Transverse colon (tissue), 4 donors: ENCODE data around the gene JAKMIP2. TPM values are rescaled to one million over a fixed set of nuclear protein-coding genes. Genes with fewer than 3 reads are reported as not detected.
"Not testable (repeated sequence)": the region's sequence is repeated elsewhere in the genome, so short reads cannot be mapped to it uniquely, and the experiment has no call there.

Source experiments
- DNase-seq: peaks from one replicate; pipeline ENCODE4 v3.0.0-alpha.2; 2019
- H3K27ac ChIP-seq, 4 donors: fragments of 200-600 bp; sonication (generic); 2 replicates each; pipeline ENCODE4 v1.5.1; 2016 to 2018; ENCODE audit warnings: inconsistent platforms in 4 of 4
- H3K27me3 ChIP-seq: fragments of 200-600 bp; sonication (generic); 2 replicates; pipeline ENCODE4 v1.5.1; 2017; ENCODE audit warnings: inconsistent platforms
- H3K36me3 ChIP-seq, 4 donors: fragments of 200-600 bp; sonication (generic); 2 replicates each; pipeline ENCODE4 v1.5.1; 2017 to 2019; ENCODE audit warnings: inconsistent platforms in 4 of 4
- H3K4me1 ChIP-seq, 4 donors: fragments of 200-600 bp; sonication (generic); 2 replicates each; pipeline ENCODE4 v1.5.1; 2017 to 2020; ENCODE audit warnings: inconsistent platforms in 4 of 4
- H3K4me3 ChIP-seq, 4 donors: fragments of 200-600 bp; sonication (generic); 1 replicate in 1 of 4; 2 replicates in 3 of 4; pipeline versions ENCODE4 v1.5.1 to v1.6.1; 2017 to 2019; ENCODE audit warnings: inconsistent platforms in 4 of 4
- H3K9me3 ChIP-seq, 2 donors: fragments of 200-600 bp; sonication (generic); 2 replicates each; pipeline ENCODE4 v1.5.1; 2017 to 2019; ENCODE audit warnings: inconsistent platforms in 2 of 2
- CTCF ChIP-seq, 5 experiments: fragments of 200-600 bp in 3 of 5; fragments of 450-650 bp in 2 of 5; sonication (generic) in 3 of 5; IDR thresholded peaks; 1 replicate in 2 of 5; 2 replicates in 3 of 5; pipeline ENCODE4 v1.5.1; 2016 to 2017; ENCODE audit warnings: antibody characterized with exemption in 5 of 5, inconsistent platforms in 3 of 5, mild to moderate bottlenecking in 2 of 5, moderate library complexity in 1 of 5
- EP300 ChIP-seq: sonication (generic); formaldehyde crosslinking; IDR thresholded peaks from one replicate; pipeline ENCODE4 v1.6.1; 2017; ENCODE audit warnings: antibody characterized with exemption, low read depth
- POLR2A ChIP-seq: fragments of 450-650 bp; IDR thresholded peaks from one replicate; pipeline ENCODE4 v1.6.1; 2016; ENCODE audit warnings: antibody characterized with exemption, mild to moderate bottlenecking, moderate library complexity
- POLR2AphosphoS5 ChIP-seq, 3 donors: sonication (generic); formaldehyde crosslinking; IDR thresholded peaks; one replicate each; pipeline ENCODE4 v1.6.1; 2016; ENCODE audit warnings: antibody characterized with exemption in 3 of 3
- WGBS, 2 donors: methylation state at CpG; one replicate each; pipeline ENCODE4 v1.1.5; 2018; ENCODE audit warnings: low coverage in 1 of 2; 5-methylcytosine and 5-hydroxymethylcytosine counted together
- in situ Hi-C, 4 donors: fragments of 200-750 bp; cut with MboI; loops; one replicate each; pipeline versions ENCODE4 v1.15.0 to v1.15.1; 2017; ENCODE audit warnings: low sequenced_read_pairs in 3 of 4, low pct_ligation_motif_present in 1 of 4, low pct_unique_long_range_greater_than_20kb in 1 of 4
- intact Hi-C: fragments of 100-400 bp; cut with DNase I; formaldehyde crosslinking; loops from one replicate; pipeline ENCODE4 v1.15.1; 2023; ENCODE audit warnings: low total_unique reads
- total RNA-seq, 4 donors: library from RNA; depleted of rRNA; stranded (reverse); fragments of >200 nt; gene quantifications; one replicate each; pipeline ENCODE4 v1.1.0, GENCODE V29; 2016

JAKMIP2 gene
- total RNA-seq, 4 donors from 2014 or later, result 0.37 to 0.79 (median 0.40) TPM

GRCh38 chr5:147557876-147558745 is 224.4 kb downstream of the JAKMIP2 start:
- DNase-seq, result no peak
- Histone ChIP-seq H3K27me3 (no peaks in the 10 kb centered on the region), H3K27ac (peak overlapping the region; percentile 4 to 48 (median 35)), H3K36me3 (no peaks in the 10 kb centered on the region), H3K4me3 (no peak overlapping the region), H3K9me3 (no peaks in the 10 kb centered on the region), H3K4me1 (peaks cover 3 to 24% (median 6%) of the 10 kb centered on the region in 4 donors)
- intact Hi-C loops, result loop anchor here (2.0 to 10.0 kb wide), 3 partner anchors 51 to 153 kb away; no protein-coding TSS in a partner anchor
- TF ChIP-seq POLR2AphosphoS5 (IDR thresholded peaks at IDR 0.05), result no peak
- 72 to 77% methylated on average over 8 of the region's 8 CpGs for WGBS, 2 donors
- in situ Hi-C loops, result loop anchor here in 2 of 4 donors (10.0 to 25.0 kb wide), 3 partner anchors 103 to 321 kb away; partner anchors contain the start of gene STK32A (in 1 of the 2)

GRCh38 chr5:147555176-147555575 is 227.4 kb downstream of the JAKMIP2 start:
- Histone ChIP-seq H3K36me3 (no peaks in the 10 kb centered on the region), H3K9me3 (peaks cover 0 to 1% of the 10 kb centered on the region in 2 donors), H3K27me3 (no peaks in the 10 kb centered on the region), H3K4me1 (peaks cover 5 to 32% (median 8%) of the 10 kb centered on the region in 4 donors), H3K27ac (peak overlapping the region; percentile 78 to 89 (median 85)), H3K4me3 (no peak overlapping the region)
- 72 to 84% methylated on average over 3 to 7 of the region's 7 CpGs for WGBS, 2 donors
- TF ChIP-seq POLR2AphosphoS5 (IDR thresholded peaks at IDR 0.05), result no peak
- TF ChIP-seq EP300, result no peak
- no peak for TF ChIP-seq CTCF (IDR thresholded peaks at IDR 0.05)
- TF ChIP-seq POLR2A, result no peak
- intact Hi-C loops (loop anchor here (5.0 to 10.0 kb wide), 2 partner anchors 48 to 150 kb away; no protein-coding TSS in a partner anchor), in situ Hi-C loops (loop anchor here in 2 of 4 donors (10.0 to 25.0 kb wide), 3 partner anchors 100 to 318 kb away; partner anchors contain the start of gene STK32A (in 1 of the 2))
- no peak for DNase-seq

GRCh38 chr5:147554261-147554817 is 228.2 kb downstream of the JAKMIP2 start:
- Histone ChIP-seq H3K9me3 (peaks cover 0 to 4% of the 10 kb centered on the region in 2 donors), H3K36me3 (no peaks in the 10 kb centered on the region), H3K27me3 (no peaks in the 10 kb centered on the region), H3K27ac (peak overlapping the region; percentile 78 to 89 (median 85)), H3K4me3 (peak overlapping the region in 1 of 4 donors; percentile 4), H3K4me1 (peaks cover 5 to 32% (median 8%) of the 10 kb centered on the region in 4 donors)
- DNase-seq, result no peak
- WGBS, 2 donors, result 32 to 33% methylated on average over 7 of the region's 7 CpGs
- intact Hi-C loops (loop anchor here (10.0 kb wide), 1 partner anchor 150 kb away; no protein-coding TSS in a partner anchor), in situ Hi-C loops (loop anchor here in 2 of 4 donors (10.0 to 25.0 kb wide), 3 partner anchors 100 to 317 kb away; partner anchors contain the start of gene STK32A (in 1 of the 2))
- TF ChIP-seq EP300 (peak; percentile 87), POLR2A (no peak), POLR2AphosphoS5 (IDR thresholded peaks at IDR 0.05) (peak; percentile 71 to 87 (median 74))

- DNase-seq, H3K4me3 ChIP-seq, H3K9me3 ChIP-seq, H3K36me3 ChIP-seq, H3K27me3 ChIP-seq: not testable (repeated sequence)
- intact Hi-C loops (loop anchor here (10.0 kb wide), 1 partner anchor 149 kb away; no protein-coding TSS in a partner anchor), in situ Hi-C loops (loop anchor here in 2 of 4 donors (10.0 to 25.0 kb wide), 3 partner anchors 99 to 317 kb away; partner anchors contain the start of gene STK32A (in 1 of the 2))
- Histone ChIP-seq H3K27ac (peak overlapping the region; percentile 78 to 89 (median 85)), H3K4me1 (peaks cover 5 to 32% (median 8%) of the 10 kb centered on the region in 4 donors)
- 41 to 65% methylated on average over 5 of the region's 5 CpGs for WGBS, 2 donors
These were observed 228.7 kb downstream of the JAKMIP2 start for GRCh38 chr5:147553817-147554216.

- 89 to 97% methylated on average over 4 of the region's 4 CpGs for WGBS, 2 donors
These were observed 229.6 kb downstream of the JAKMIP2 start for GRCh38 chr5:147552897-147553296.

More at GRCh38 chr5:147552897-147553296, 229.6 kb downstream of the JAKMIP2 start:
- Histone ChIP-seq H3K27me3 (no peaks in the 10 kb centered on the region), H3K4me1 (peaks cover 5 to 24% (median 8%) of the 10 kb centered on the region in 4 donors), H3K36me3 (no peaks in the 10 kb centered on the region), H3K27ac (peak overlapping the region; percentile 78 to 89 (median 85)), H3K9me3 (peaks cover 0 to 4% of the 10 kb centered on the region in 2 donors), H3K4me3 (no peak overlapping the region)
- no peak for DNase-seq
- intact Hi-C loops, result loop anchor here (10.0 kb wide), 1 partner anchor 148 kb away; no protein-coding TSS in a partner anchor
- peak in 1 of 3 donors; percentile 63 for TF ChIP-seq POLR2AphosphoS5 (IDR thresholded peaks at IDR 0.05)
- no peak for TF ChIP-seq EP300
- no peak for TF ChIP-seq CTCF (IDR thresholded peaks at IDR 0.05)
- in situ Hi-C loops, result loop anchor here in 2 of 4 donors (10.0 to 25.0 kb wide), 3 partner anchors 98 to 316 kb away; partner anchors contain the start of gene STK32A (in 1 of the 2)
